Hepatocyte (in vitro differentiated cells): ENCODE results near the gene ADGRB3.

Experiments
- CTCF ChIP-seq: fragments of 200-600 bp; sonication (generic); IDR thresholded peaks from 2 replicates; pipeline ENCODE4 v1.5.1; 2016; ENCODE audit warnings: antibody characterized with exemption, mild to moderate bottlenecking; ENCODE audit not compliant: poor library complexity
- EZH2 ChIP-seq: fragments of 200-600 bp; sonication (generic); IDR thresholded peaks from 2 replicates; pipeline ENCODE4 v1.6.1; 2016; ENCODE audit warnings: antibody characterized with exemption, mild to moderate bottlenecking, borderline replicate concordance
- EZH2phosphoT487 ChIP-seq: fragments of 200-600 bp; sonication (generic); IDR thresholded peaks from one replicate; pipeline ENCODE4 v1.6.1; 2018; ENCODE audit warnings: antibody characterized with exemption, mild to moderate bottlenecking, low read depth, moderate library complexity; ENCODE audit not compliant: unreplicated experiment, severe bottlenecking

GRCh38 chr6:69181964-69182363 lies 546.9 kb downstream of the ADGRB3 start:
- TF ChIP-seq EZH2phosphoT487 (no peak), CTCF (no peak), EZH2 (no peak)
